HepG2 (cell line): ENCODE data around the gene CYP2S1. TPM values are rescaled to one million over a fixed set of nuclear protein-coding genes. Genes with fewer than 3 reads are reported as not detected.
"Not testable (repeated sequence)": the region's sequence is repeated elsewhere in the genome, so short reads cannot be mapped to it uniquely, and the experiment has no call there.

Experiments used
- ATAC-seq: fragments of 200-7000 bp; cut with Tn5 transposase; 3 replicates; pipeline ENCODE4 v1.9.1; 2020; ENCODE audit warnings: mild to moderate bottlenecking, moderate library complexity
- BruUV-seq: library from RNA; stranded (reverse); fragments of 400-500 nt; replicated peaks from 2 replicates; lab custom pipeline; 2021; lab: Mats Ljungman, UMichigan
- CTCF ChIA-PET: fragments of 300-600 bp; formaldehyde crosslinking; extraction: SDS; loops from one replicate; lab custom pipeline; 2021; ENCODE audit warnings: low total read pairs, inconsistent platforms, low intra/inter-chr PET ratio; lab: Yijun Ruan, JAX
- POLR2A ChIA-PET: fragments of 350-600 bp; sonication (Branson Sonifier 250); formaldehyde crosslinking; loops from one replicate; lab custom pipeline; 2020; ENCODE audit warnings: antibody characterized with exemption, inconsistent platforms; lab: Yijun Ruan, JAX
- DNase-seq: peaks from one replicate; pipeline ENCODE4 v3.0.0-alpha.2; 2015; ENCODE audit warnings: low spot score
- FAIRE-seq: peaks from 3 replicates; lab custom pipeline; 2011; peaks lifted over from hg19 to GRCh38; lab: Jason Lieb, UNC
- H2AFZ ChIP-seq: one replicate; pipeline ENCODE4 v1.6.1; 2011; ENCODE audit warnings: low read length, inconsistent platforms
- H3K27ac ChIP-seq: fragments of 300-600 bp; 3 replicates; pipeline ENCODE4 v1.8.0; 2011; ENCODE audit warnings: mixed run types, mild to moderate bottlenecking, mixed read lengths, low read length, inconsistent platforms; ENCODE audit not compliant: insufficient read depth; ENCODE audit errors: extremely low read length
- H3K27me3 ChIP-seq, 2 experiments: fragments of 200-600 bp in 1 of 2; 2 replicates in 1 of 2; 3 replicates in 1 of 2; pipeline versions ENCODE4 v1.6.0 to v1.8.0; 2011; ENCODE audit warnings: low read length in 2 of 2, mild to moderate bottlenecking in 2 of 2, moderate library complexity in 2 of 2, inconsistent platforms in 1 of 2; ENCODE audit not compliant: insufficient read depth in 2 of 2, control insufficient read depth in 1 of 2
- H3K36me3 ChIP-seq, 2 experiments: fragments of 200-600 bp in 1 of 2; replicated peaks in 1 of 2; 2 replicates in 1 of 2; 3 replicates in 1 of 2; pipeline versions ENCODE4 v1.5.1 to v1.8.0; 2011; ENCODE audit warnings: low read length in 2 of 2, inconsistent platforms in 1 of 2; ENCODE audit not compliant: insufficient read depth in 2 of 2, control insufficient read depth in 1 of 2
- H3K4me1 ChIP-seq: 2 replicates; pipeline ENCODE4 v1.5.1; 2012; ENCODE audit warnings: low read length, inconsistent platforms; ENCODE audit not compliant: insufficient read depth
- H3K4me2 ChIP-seq: 2 replicates; pipeline ENCODE4 v1.6.0; 2011; ENCODE audit warnings: low read depth, low read length, inconsistent platforms
- H3K4me3 ChIP-seq, 3 experiments: fragments of 200-600 bp in 1 of 3; sonication (generic), shearing (Covaris generic) in 1 of 3; replicated peaks in 1 of 3; 2 replicates each; pipeline ENCODE4 v1.5.1; 2011 to 2016; ENCODE audit warnings: low read length in 3 of 3, inconsistent platforms in 2 of 3, low read depth in 2 of 3, mild to moderate bottlenecking in 2 of 3, control low read depth in 1 of 3, mixed read lengths in 1 of 3; ENCODE audit not compliant: insufficient read depth in 1 of 3
- H3K79me2 ChIP-seq: one replicate; pipeline ENCODE4 v1.6.1; 2011; ENCODE audit warnings: low read length, inconsistent platforms; ENCODE audit not compliant: insufficient read depth
- H3K9ac ChIP-seq: 2 replicates; pipeline ENCODE4 v1.6.0; 2011; ENCODE audit warnings: mild to moderate bottlenecking, low read depth, low read length, inconsistent platforms; ENCODE audit not compliant: insufficient read depth
- H3K9me3 ChIP-seq: 2 replicates; pipeline ENCODE4 v1.5.1; 2012; ENCODE audit warnings: mild to moderate bottlenecking, low read length
- H4K20me1 ChIP-seq: 2 replicates; pipeline ENCODE4 v1.6.0; 2011; ENCODE audit warnings: inconsistent platforms, mild to moderate bottlenecking, low read length, moderate library complexity; ENCODE audit not compliant: insufficient read depth
- FOSL2 ChIP-seq: sonication (generic); formaldehyde crosslinking; IDR thresholded peaks from 2 replicates; pipeline ENCODE4 v1.4.0; 2020; ENCODE audit warnings: missing genetic modification reagents
- FOXC1 ChIP-seq: sonication (generic); formaldehyde crosslinking; IDR thresholded peaks from 2 replicates; pipeline ENCODE4 v1.8.0; 2022; ENCODE audit warnings: mild to moderate bottlenecking, missing genetic modification reagents, borderline replicate concordance
- HMGXB4 ChIP-seq, 2 experiments: sonication (generic) in 1 of 2; formaldehyde crosslinking in 1 of 2; IDR thresholded peaks; 2 replicates each; pipeline versions ENCODE4 v1.4.0 to v1.6.1; 2018 to 2020; ENCODE audit warnings: missing genetic modification reagents in 2 of 2, borderline replicate concordance in 1 of 2, low read depth in 1 of 2, mild to moderate bottlenecking in 1 of 2, missing biosample characterization in 1 of 2
- POGZ ChIP-seq: sonication (generic); formaldehyde crosslinking; IDR thresholded peaks from 2 replicates; pipeline ENCODE4 v1.4.0; 2020; ENCODE audit warnings: mild to moderate bottlenecking, missing genetic modification reagents
- PRPF4 ChIP-seq: fragments of 200-400 bp; formaldehyde crosslinking; IDR thresholded peaks from 2 replicates; pipeline ENCODE4 v1.6.1; 2016; ENCODE audit warnings: low read length, low read depth; ENCODE audit not compliant: poor library complexity, severe bottlenecking
- RAD21 ChIP-seq: fragments of 450-650 bp; formaldehyde crosslinking; IDR thresholded peaks from 2 replicates; pipeline ENCODE4 v1.5.0; 2020; ENCODE audit warnings: mild to moderate bottlenecking
- SKI ChIP-seq: fragments of 450-650 bp; IDR thresholded peaks from one replicate; pipeline ENCODE4 v1.6.1; 2018; ENCODE audit warnings: mild to moderate bottlenecking; ENCODE audit not compliant: partially characterized antibody
- SMC3 ChIP-seq: IDR thresholded peaks from 2 replicates; pipeline ENCODE4 v1.6.1; 2011; ENCODE audit warnings: low read length, improper control_type of control experiment
- STAG1 ChIP-seq: sonication (generic); formaldehyde crosslinking; IDR thresholded peaks from 2 replicates; pipeline ENCODE4 v1.4.0; 2020; ENCODE audit warnings: missing genetic modification reagents
- ZBTB34 ChIP-seq: sonication (generic); formaldehyde crosslinking; IDR thresholded peaks from 2 replicates; pipeline ENCODE4 v1.8.0; 2022; ENCODE audit warnings: mild to moderate bottlenecking, missing genetic modification reagents
- ZBTB44 ChIP-seq: sonication (generic); formaldehyde crosslinking; IDR thresholded peaks from 2 replicates; pipeline ENCODE4 v1.4.0; 2020; ENCODE audit warnings: missing genetic modification reagents
- ZNF776 ChIP-seq: sonication (generic); formaldehyde crosslinking; IDR thresholded peaks from 2 replicates; pipeline ENCODE4 v1.4.0; 2020; ENCODE audit warnings: mild to moderate bottlenecking, missing genetic modification reagents
- WGBS: methylation state at CpG from one replicate; pipeline ENCODE4 v1.1.6; 2017; ENCODE audit warnings: low lambda C conversion rate; 5-methylcytosine and 5-hydroxymethylcytosine counted together
- in situ Hi-C: cut with HindIII; loops from 2 replicates; pipeline ENCODE4 v1.10.0; 2017; ENCODE audit warnings: low pct_unique_long_range_greater_than_20kb; ENCODE audit not compliant: extremely low pct_ligation_motif_present
- intact Hi-C: fragments of 100-400 bp; cut with micrococcal nuclease; formaldehyde crosslinking; loops from one replicate; pipeline ENCODE4 v1.10.0; 2022; ENCODE audit not compliant: unreplicated experiment
- polyA plus RNA-seq, 8 experiments: library from polyadenylated mRNA; depleted of rRNA in 3 of 8; stranded (reverse) in 7 of 8; unstranded in 1 of 8; fragments of >200 nt; fragmentation: Illumina TruSeq in 4 of 8; extraction: Trizol in 4 of 8; gene quantifications; 2 replicates each; pipeline versions ENCODE4 v1.2.1 to v1.2.3, GENCODE V29; 2011 to 2016; ENCODE audit warnings: low read depth in 4 of 8, missing spikeins in 1 of 8, mixed read lengths in 1 of 8; ENCODE audit not compliant: insufficient read depth in 1 of 8
- total RNA-seq, 5 experiments: library from RNA; depleted of rRNA; stranded (reverse); fragments of >200 nt; fragmentation: Illumina TruSeq; extraction: Trizol; gene quantifications; 2 replicates each; pipeline ENCODE4 v1.2.3, GENCODE V29; 2016; ENCODE audit warnings: low read depth in 1 of 5

Gene CYP2S1
- total and polyA plus RNA-seq, 2 of the 13 experiments (the other 11 are each of a cell fraction or from before 2014, with no cell fraction given), result 0.09 to 2.1 TPM

- TF ChIP-seq ZBTB34 (CRISPR knock-in tag) (no peak), SMC3 (peak; percentile 89), STAG1 (CRISPR knock-in tag) (peak; percentile 92), FOSL2 (CRISPR knock-in tag) (0 out of 2 replicates have a peak, but pooled peaks have one; percentile 17), HMGXB4 (CRISPR knock-in tag; IDR thresholded peaks at IDR 0.05; ENCODE audit: borderline replicate concordance in 1 of 2, low read depth in 1 of 2) (peak in 1 of 2 experiments; percentile 40; a peak in 1 of 4 replicates), RAD21 (CRISPR knock-in tag) (peak; percentile 76), ZNF776 (CRISPR knock-in tag) (no peak), POGZ (CRISPR knock-in tag) (no peak), PRPF4 (no peak), FOXC1 (CRISPR knock-in tag) (no peak)
Observed at GRCh38 chr19:41144403-41144802, 48.6 kb upstream of the CYP2S1 start (continued).

GRCh38 chr19:41149831-41150230 is 43.2 kb upstream of the CYP2S1 start:
- no TSS peak for BruUV-seq
- no peak overlapping the region for H3K4me3 ChIP-seq
- no peak overlapping the region for H3K4me2 ChIP-seq
- H2AFZ ChIP-seq, result no peak overlapping the region
- no peaks in the 10 kb centered on the region; a peak in 1 of 5 replicates for H3K27me3 ChIP-seq
- CTCF ChIA-PET, result no interaction called here
- POLR2A ChIA-PET, result no interaction called here
- ATAC-seq (no peak), FAIRE-seq (no peak), DNase-seq (no peak)
- intact Hi-C loops (no loop called here), in situ Hi-C loops (loop anchor here (10.0 to 25.0 kb wide), 2 partner anchors 175 to 488 kb away; no protein-coding TSS in a partner anchor)
- H3K4me1 ChIP-seq, result no peaks in the 10 kb centered on the region
- H3K79me2 ChIP-seq, result no peaks in the 10 kb centered on the region
- H4K20me1 ChIP-seq, result no peaks in the 10 kb centered on the region
- WGBS, result 42% methylated on average over 2 of the region's 2 CpGs
- H3K27ac ChIP-seq, result no peak overlapping the region
- H3K9me3 ChIP-seq, result no peaks in the 10 kb centered on the region
- no peak overlapping the region for H3K9ac ChIP-seq
- no peaks in the 10 kb centered on the region for H3K36me3 ChIP-seq
- TF ChIP-seq SKI (no peak), ZBTB44 (CRISPR knock-in tag) (no peak)

GRCh38 chr19:41150986-41151385 is 42.0 kb upstream of the CYP2S1 start:
- DNase-seq, H3K9ac ChIP-seq, H3K27ac ChIP-seq, POLR2A ChIA-PET, H3K9me3 ChIP-seq, H4K20me1 ChIP-seq, intact Hi-C loops, BruUV-seq, H3K27me3 ChIP-seq, H2AFZ ChIP-seq, H3K4me1 ChIP-seq, H3K4me2 ChIP-seq, H3K36me3 ChIP-seq, H3K4me3 ChIP-seq, H3K79me2 ChIP-seq, in situ Hi-C loops, CTCF ChIA-PET, FAIRE-seq, ATAC-seq: not testable (repeated sequence)
- 66% methylated on average over 7 of the region's 7 CpGs for whole genome bisulfite sequencing
